ENCODE results near the gene HSPA5.
A peak's percentile ranks its signal among the peaks of the same experiment; 100 is the strongest.

Gene HSPA5

DNA sequence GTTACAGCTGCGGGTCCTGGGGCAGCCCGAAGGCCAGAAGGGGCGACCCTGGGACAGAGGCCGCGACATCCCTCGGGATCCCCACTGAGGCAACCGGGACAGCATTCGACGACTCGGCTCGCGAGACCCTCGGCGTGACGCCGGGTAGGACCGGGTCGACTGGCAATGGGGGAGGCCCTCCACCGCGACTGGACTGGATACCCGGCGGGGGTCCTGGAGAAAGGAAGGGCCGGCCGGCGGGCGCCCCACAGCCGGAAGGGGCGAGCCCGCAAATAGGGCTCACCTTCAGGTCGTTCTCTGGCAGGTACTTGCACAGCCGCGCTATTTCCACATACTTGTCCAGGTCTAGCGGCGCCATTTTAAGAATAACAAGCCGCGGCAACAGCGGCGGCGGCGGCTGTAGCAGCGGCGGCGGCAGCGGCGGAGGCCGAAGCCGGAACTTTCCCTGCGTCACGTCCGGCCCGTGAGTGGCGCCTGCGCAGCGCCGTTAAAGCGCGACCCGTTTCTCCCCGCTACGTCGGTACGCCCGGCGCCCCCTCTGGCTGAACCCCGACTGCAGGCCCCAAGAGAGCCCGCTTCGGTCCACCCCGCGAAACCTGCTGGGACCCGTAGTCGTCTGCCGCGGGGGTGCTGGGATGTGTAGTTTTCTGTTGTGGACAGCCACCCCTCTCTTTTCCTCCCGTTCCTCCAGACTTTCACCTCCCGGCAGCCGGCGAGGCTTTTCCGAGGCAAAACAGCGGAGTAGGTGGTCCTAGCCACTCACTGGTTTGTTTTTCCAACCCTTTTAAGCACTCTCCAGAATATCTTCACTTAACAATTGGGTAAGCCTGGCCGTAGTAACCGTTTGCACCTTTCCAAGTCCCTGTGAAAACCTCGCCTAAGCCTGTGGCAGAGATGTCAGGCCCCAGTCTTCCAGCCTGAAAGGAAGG is 51.5 kb downstream of the HSPA5 start, which contains the start of gene PPP6C:
Gene PPP6C, minus strand, starts transcription at position 443 of the 929 bp plus-strand sequence. Its CDS starts 85 bp downstream, at position 358.
- peak; percentile 98 for DNase-seq

DNA sequence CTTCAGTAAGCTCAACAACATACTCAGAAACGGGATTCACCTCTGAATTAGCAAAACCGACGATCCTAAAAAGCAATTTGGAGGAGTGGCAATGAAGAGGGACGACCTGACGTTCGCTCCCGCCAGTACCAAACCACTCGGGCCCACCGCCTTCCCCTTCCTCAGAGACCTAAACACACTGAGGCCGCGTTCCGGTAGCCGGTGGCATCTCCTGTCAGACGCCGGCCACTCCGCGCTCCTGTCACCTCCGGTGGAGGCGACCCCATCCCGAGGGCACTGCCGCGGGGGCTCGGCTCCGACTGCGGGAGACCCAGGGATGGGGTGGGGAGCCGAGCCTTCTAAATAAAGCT is 52.2 kb downstream of the HSPA5 start:
- DNase-seq: no peak

All from effector CD4-positive, alpha-beta T cell (primary cell).